Kidney (tissue), 14 donors: ENCODE results near the gene CCNY. TPM values are rescaled to one million over a fixed set of nuclear protein-coding genes. Genes with fewer than 3 reads are reported as not detected.

Source experiments
- DNase-seq, 5 donors: peaks; one replicate each; pipeline ENCODE4 v3.0.0-alpha.2; 2013 to 2020
- FAIRE-seq: peaks from 2 replicates; lab custom pipeline; 2012; peaks lifted over from hg19 to GRCh38; lab: Jason Lieb, UNC
- H3K27ac ChIP-seq, 2 donors: one replicate each; pipeline ENCODE4 v1.7.0; 2013; ENCODE audit warnings: low read depth in 2 of 2, low read length in 2 of 2, inconsistent platforms in 1 of 2
- H3K27me3 ChIP-seq: one replicate; pipeline ENCODE4 v1.7.1; 2013; ENCODE audit warnings: low read length, inconsistent platforms; ENCODE audit not compliant: control insufficient read depth, insufficient read depth
- H3K36me3 ChIP-seq, 3 donors: one replicate each; pipeline versions ENCODE4 v1.7.0 to v1.7.1; 2013; ENCODE audit warnings: low read length in 3 of 3, control low read depth in 1 of 3, inconsistent platforms in 1 of 3; ENCODE audit not compliant: insufficient read depth in 3 of 3, control insufficient read depth in 2 of 3
- H3K4me1 ChIP-seq, 3 donors: one replicate each; pipeline versions ENCODE4 v1.7.0 to v1.7.1; 2013; ENCODE audit warnings: low read length in 3 of 3, inconsistent platforms in 1 of 3, low read depth in 1 of 3; ENCODE audit not compliant: control insufficient read depth in 2 of 3, insufficient read depth in 2 of 3
- H3K4me3 ChIP-seq, 3 donors: one replicate each; pipeline versions ENCODE4 v1.7.0 to v1.8.1; 2013; ENCODE audit warnings: low read length in 3 of 3, control low read depth in 1 of 3, inconsistent platforms in 1 of 3
- H3K9ac ChIP-seq, 3 donors: one replicate each; pipeline versions ENCODE4 v1.7.0 to v1.7.1; 2013; ENCODE audit warnings: low read length in 3 of 3, control low read depth in 1 of 3, inconsistent platforms in 1 of 3
- H3K9me3 ChIP-seq, 3 donors: one replicate each; pipeline versions ENCODE4 v1.7.0 to v1.7.1; 2013; ENCODE audit warnings: low read length in 3 of 3, control low read depth in 1 of 3, inconsistent platforms in 1 of 3; ENCODE audit not compliant: control insufficient read depth in 2 of 3, insufficient read depth in 1 of 3
- intact Hi-C: fragments of 100-400 bp; cut with DNase I; formaldehyde crosslinking; loops from one replicate; pipeline ENCODE4 v1.11.1; 2022
- polyA plus RNA-seq: library from polyadenylated mRNA; stranded (reverse); fragments of 350-450 nt; fragmentation: Illumina TruSeq; extraction: RNeasy Lipid Tissue Mini Kit (QIAGEN cat#74804); gene quantifications from one replicate; pipeline ENCODE4 v1.2.3, GENCODE V29; 2014; ENCODE audit warnings: low read depth, low replicate concordance; ENCODE audit not compliant: insufficient read depth
- total RNA-seq: library from RNA; stranded (reverse); fragmentation: NEBNext Ultra II Directional; extraction: Animal tissue kit (Norgen Biotek cat#: 25700); gene quantifications from one replicate; pipeline ENCODE4 v1.2.1, GENCODE V29; 2021
- TF ChIP-seq, protein P1 (sequence below): IDR thresholded peaks from 3 replicates; pipeline ENCODE4 v1.5.1; 2012; ENCODE audit warnings: mild to moderate bottlenecking, moderate library complexity, borderline replicate concordance; ENCODE audit not compliant: insufficient read depth; ENCODE audit errors: extremely low read depth
- donor health status: control.
- donor health status: control.
- donor health status: control.
- donor health status: control.
- donor health status: control.
- donor health status: DM: yes; HTN: yes; CAD: no.
- donor health status: Normal renal cell carcinoma (clear cell type).

The CCNY gene
- total and polyA plus RNA-seq, 2 donors from 2014 or later: 45.6 to 77.2 TPM

- intact Hi-C loops: no loop called here
- Histone ChIP-seq H3K4me3 (no peak overlapping the region), H3K27me3 (no peaks in the 10 kb centered on the region), H3K4me1 (peaks cover 0 to 30% (median 23%) of the 10 kb centered on the region in 3 donors), H3K9ac (no peak overlapping the region), H3K9me3 (no peaks in the 10 kb centered on the region), H3K27ac (no peak overlapping the region), H3K36me3 (no peaks in the 10 kb centered on the region)
- FAIRE-seq (no peak), DNase-seq (no peak)
- TF ChIP-seq, protein P1, sequence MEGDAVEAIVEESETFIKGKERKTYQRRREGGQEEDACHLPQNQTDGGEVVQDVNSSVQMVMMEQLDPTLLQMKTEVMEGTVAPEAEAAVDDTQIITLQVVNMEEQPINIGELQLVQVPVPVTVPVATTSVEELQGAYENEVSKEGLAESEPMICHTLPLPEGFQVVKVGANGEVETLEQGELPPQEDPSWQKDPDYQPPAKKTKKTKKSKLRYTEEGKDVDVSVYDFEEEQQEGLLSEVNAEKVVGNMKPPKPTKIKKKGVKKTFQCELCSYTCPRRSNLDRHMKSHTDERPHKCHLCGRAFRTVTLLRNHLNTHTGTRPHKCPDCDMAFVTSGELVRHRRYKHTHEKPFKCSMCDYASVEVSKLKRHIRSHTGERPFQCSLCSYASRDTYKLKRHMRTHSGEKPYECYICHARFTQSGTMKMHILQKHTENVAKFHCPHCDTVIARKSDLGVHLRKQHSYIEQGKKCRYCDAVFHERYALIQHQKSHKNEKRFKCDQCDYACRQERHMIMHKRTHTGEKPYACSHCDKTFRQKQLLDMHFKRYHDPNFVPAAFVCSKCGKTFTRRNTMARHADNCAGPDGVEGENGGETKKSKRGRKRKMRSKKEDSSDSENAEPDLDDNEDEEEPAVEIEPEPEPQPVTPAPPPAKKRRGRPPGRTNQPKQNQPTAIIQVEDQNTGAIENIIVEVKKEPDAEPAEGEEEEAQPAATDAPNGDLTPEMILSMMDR: no peak
Measured at GRCh38 chr10:35467186-35467585, 130.9 kb downstream of the CCNY start.

DNA sequence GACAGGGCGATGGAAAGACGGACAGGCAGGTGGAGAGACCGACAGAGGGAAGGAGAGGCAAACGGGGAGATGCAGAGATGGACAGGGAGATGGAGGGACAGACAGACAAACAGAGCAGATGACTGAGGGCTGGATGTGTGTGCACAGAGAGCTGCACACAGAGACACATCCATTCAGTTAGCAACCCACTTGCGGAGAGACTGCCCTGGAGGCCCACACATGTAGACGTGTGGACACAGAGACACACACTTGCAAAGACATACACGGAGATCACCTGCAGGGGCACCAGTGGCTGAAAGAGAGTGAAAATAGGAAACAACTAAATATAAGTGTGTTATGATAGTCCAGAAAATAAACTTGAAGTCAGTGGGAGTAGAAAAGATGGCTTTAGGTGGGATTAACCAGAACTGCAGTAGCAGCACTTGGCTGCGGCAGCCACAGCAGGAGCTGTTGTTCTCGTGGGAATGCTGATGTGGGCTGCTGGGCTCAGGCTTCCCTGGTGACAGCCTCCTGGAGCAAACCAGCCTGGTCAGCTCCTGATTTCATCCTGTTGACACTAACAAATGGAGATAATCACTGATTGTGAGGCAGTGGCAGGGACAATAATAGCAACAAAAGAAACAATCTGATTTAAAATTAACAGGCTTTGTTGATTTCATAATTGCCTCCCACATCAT lies 134.1 kb downstream of the CCNY start:
- FAIRE-seq (no peak), DNase-seq (no peak)
- H3K27ac ChIP-seq: no peak overlapping the region
- no peaks in the 10 kb centered on the region for H3K9me3 ChIP-seq
- intact Hi-C loops: no loop called here
- no peak overlapping the region for H3K9ac ChIP-seq
- TF ChIP-seq, protein P1: no peak
- H3K36me3 ChIP-seq: no peaks in the 10 kb centered on the region
- no peak overlapping the region for H3K4me3 ChIP-seq
- no peaks in the 10 kb centered on the region for H3K27me3 ChIP-seq
- peaks cover 0 to 18% (median 3%) of the 10 kb centered on the region in 3 donors for H3K4me1 ChIP-seq

DNA sequence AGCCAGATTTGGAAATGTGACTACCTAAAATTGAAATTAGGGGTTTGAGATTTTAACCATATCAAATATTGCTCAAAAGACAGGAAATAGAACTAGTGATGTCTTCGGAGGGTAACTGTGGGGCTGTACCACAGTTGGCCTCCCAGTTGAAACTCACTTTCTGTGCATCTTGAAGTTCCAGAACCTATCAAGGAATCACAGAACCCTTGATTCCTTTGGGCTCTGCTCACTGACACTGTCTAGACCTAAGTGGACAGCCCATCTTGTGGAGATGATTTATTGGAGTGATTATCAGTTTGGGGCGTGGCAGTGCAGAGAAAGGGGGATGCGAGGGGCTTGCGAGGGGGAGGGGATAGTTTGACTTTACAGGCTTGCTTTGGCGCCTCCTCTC lies 134.6 kb downstream of the CCNY start:
- no peaks in the 10 kb centered on the region for H3K9me3 ChIP-seq
- FAIRE-seq (no peak), DNase-seq (no peak)
- TF ChIP-seq, protein P1: no peak
- H3K27me3 ChIP-seq: no peaks in the 10 kb centered on the region
- peaks cover 0 to 14% (median 3%) of the 10 kb centered on the region in 3 donors for H3K4me1 ChIP-seq
- H3K36me3 ChIP-seq: no peaks in the 10 kb centered on the region
- intact Hi-C loops: no loop called here
- H3K27ac ChIP-seq: no peak overlapping the region
- no peak overlapping the region for H3K9ac ChIP-seq
- H3K4me3 ChIP-seq: no peak overlapping the region

- no peak overlapping the region for H3K4me3 ChIP-seq
- H3K9ac ChIP-seq: no peak overlapping the region
- intact Hi-C loops: no loop called here
- DNase-seq (no peak), FAIRE-seq (no peak)
- no peaks in the 10 kb centered on the region for H3K36me3 ChIP-seq
- TF ChIP-seq, protein P1: no peak
- no peaks in the 10 kb centered on the region for H3K27me3 ChIP-seq
- peaks cover 0 to 9% (median 3%) of the 10 kb centered on the region in 3 donors for H3K4me1 ChIP-seq
- H3K27ac ChIP-seq: no peak overlapping the region
- H3K9me3 ChIP-seq: no peaks in the 10 kb centered on the region
Measured at GRCh38 chr10:35471435-35471834, 135.1 kb downstream of the CCNY start.
